Transverse colon (tissue), 4 donors: ENCODE measurements around the gene DHX58. TPM values are rescaled to one million over a fixed set of nuclear protein-coding genes. Genes with fewer than 3 reads are reported as not detected.

ENCODE experiments used
- DNase-seq: peaks from one replicate; pipeline ENCODE4 v3.0.0-alpha.2; 2019
- H3K27ac ChIP-seq, 4 donors: fragments of 200-600 bp; sonication (generic); 2 replicates each; pipeline ENCODE4 v1.5.1; 2016 to 2018; ENCODE audit warnings: inconsistent platforms in 4 of 4
- H3K27me3 ChIP-seq: fragments of 200-600 bp; sonication (generic); 2 replicates; pipeline ENCODE4 v1.5.1; 2017; ENCODE audit warnings: inconsistent platforms
- H3K36me3 ChIP-seq, 4 donors: fragments of 200-600 bp; sonication (generic); 2 replicates each; pipeline ENCODE4 v1.5.1; 2017 to 2019; ENCODE audit warnings: inconsistent platforms in 4 of 4
- H3K4me1 ChIP-seq, 4 donors: fragments of 200-600 bp; sonication (generic); 2 replicates each; pipeline ENCODE4 v1.5.1; 2017 to 2020; ENCODE audit warnings: inconsistent platforms in 4 of 4
- H3K4me3 ChIP-seq, 4 donors: fragments of 200-600 bp; sonication (generic); 1 replicate in 1 of 4; 2 replicates in 3 of 4; pipeline versions ENCODE4 v1.5.1 to v1.6.1; 2017 to 2019; ENCODE audit warnings: inconsistent platforms in 4 of 4
- H3K9me3 ChIP-seq, 2 donors: fragments of 200-600 bp; sonication (generic); 2 replicates each; pipeline ENCODE4 v1.5.1; 2017 to 2019; ENCODE audit warnings: inconsistent platforms in 2 of 2
- CTCF ChIP-seq, 5 experiments: fragments of 200-600 bp in 3 of 5; fragments of 450-650 bp in 2 of 5; sonication (generic) in 3 of 5; IDR thresholded peaks; 1 replicate in 2 of 5; 2 replicates in 3 of 5; pipeline ENCODE4 v1.5.1; 2016 to 2017; ENCODE audit warnings: antibody characterized with exemption in 5 of 5, inconsistent platforms in 3 of 5, mild to moderate bottlenecking in 2 of 5, moderate library complexity in 1 of 5
- EP300 ChIP-seq: sonication (generic); formaldehyde crosslinking; IDR thresholded peaks from one replicate; pipeline ENCODE4 v1.6.1; 2017; ENCODE audit warnings: antibody characterized with exemption, low read depth
- POLR2A ChIP-seq: fragments of 450-650 bp; IDR thresholded peaks from one replicate; pipeline ENCODE4 v1.6.1; 2016; ENCODE audit warnings: antibody characterized with exemption, mild to moderate bottlenecking, moderate library complexity
- POLR2AphosphoS5 ChIP-seq, 3 donors: sonication (generic); formaldehyde crosslinking; IDR thresholded peaks; one replicate each; pipeline ENCODE4 v1.6.1; 2016; ENCODE audit warnings: antibody characterized with exemption in 3 of 3
- WGBS, 2 donors: methylation state at CpG; one replicate each; pipeline ENCODE4 v1.1.5; 2018; ENCODE audit warnings: low coverage in 1 of 2; 5-methylcytosine and 5-hydroxymethylcytosine counted together
- in situ Hi-C, 4 donors: fragments of 200-750 bp; cut with MboI; loops; one replicate each; pipeline versions ENCODE4 v1.15.0 to v1.15.1; 2017; ENCODE audit warnings: low sequenced_read_pairs in 3 of 4, low pct_ligation_motif_present in 1 of 4, low pct_unique_long_range_greater_than_20kb in 1 of 4
- intact Hi-C: fragments of 100-400 bp; cut with DNase I; formaldehyde crosslinking; loops from one replicate; pipeline ENCODE4 v1.15.1; 2023; ENCODE audit warnings: low total_unique reads
- total RNA-seq, 4 donors: library from RNA; depleted of rRNA; stranded (reverse); fragments of >200 nt; gene quantifications; one replicate each; pipeline ENCODE4 v1.1.0, GENCODE V29; 2016

The DHX58 gene
- total RNA-seq, 4 donors from 2014 or later = 4.6 to 14.6 (median 12.8) TPM

GRCh38 chr17:42104264-42104663 lies 8.2 kb downstream of the DHX58 start:
- H3K27me3 ChIP-seq = no peaks in the 10 kb centered on the region
- H3K27ac ChIP-seq = no peak overlapping the region
- 89% methylated on average over 3 of the region's 3 CpGs; no CpG with 5 or more reads in 1 of the 2 donors for WGBS, 2 donors
- no peak overlapping the region for H3K4me3 ChIP-seq
- peaks cover 0 to 8% (median 3%) of the 10 kb centered on the region in 4 donors for H3K4me1 ChIP-seq
- no peaks in the 10 kb centered on the region for H3K9me3 ChIP-seq
- in situ Hi-C loops = loop anchor here in 2 of 4 donors (10.0 kb wide), 1 partner anchor 139 kb away; the partner anchor contains the start of gene CNP (in 2 of the 2)
- H3K36me3 ChIP-seq = peaks cover 0 to 5% (median 0%) of the 10 kb centered on the region in 4 donors
- DNase-seq = no peak
- intact Hi-C loops = no loop called here
- TF ChIP-seq CTCF (IDR thresholded peaks at IDR 0.05) (no peak), EP300 (no peak), POLR2AphosphoS5 (IDR thresholded peaks at IDR 0.05) (no peak), POLR2A (no peak)

- 88% methylated on average over 11 of the region's 11 CpGs; no CpG with 5 or more reads in 1 of the 2 donors for WGBS, 2 donors
- H3K36me3 ChIP-seq = peaks cover 0 to 5% (median 0%) of the 10 kb centered on the region in 4 donors
- no peaks in the 10 kb centered on the region for H3K9me3 ChIP-seq
- in situ Hi-C loops = loop anchor here in 2 of 4 donors (10.0 kb wide), 1 partner anchor 139 kb away; the partner anchor contains the start of gene CNP (in 2 of the 2)
- H3K27me3 ChIP-seq = peaks cover 5% of the 10 kb centered on the region
- peaks cover 0 to 9% (median 5%) of the 10 kb centered on the region in 4 donors for H3K4me1 ChIP-seq
- no peak for DNase-seq
- TF ChIP-seq POLR2A = no peak
- no peak for TF ChIP-seq POLR2AphosphoS5 (IDR thresholded peaks at IDR 0.05)
- TF ChIP-seq CTCF (IDR thresholded peaks at IDR 0.05) = no peak
- TF ChIP-seq EP300 = no peak
- H3K27ac ChIP-seq = no peak overlapping the region
- no peak overlapping the region for H3K4me3 ChIP-seq
- intact Hi-C loops = no loop called here
Measured at GRCh38 chr17:42103221-42103954, 9.1 kb downstream of the DHX58 start.

GRCh38 chr17:42101513-42102292 lies 10.8 kb downstream of the DHX58 start:
- WGBS, 2 donors = 46 to 100% methylated on average over 1 to 7 of the region's 14 CpGs
- H3K27ac ChIP-seq = no peak overlapping the region
- H3K4me1 ChIP-seq = peaks cover 0 to 11% (median 9%) of the 10 kb centered on the region in 4 donors
- in situ Hi-C loops (loop anchor here in 2 of 4 donors (10.0 kb wide), 1 partner anchor 137 kb away; the partner anchor contains the start of gene CNP (in 2 of the 2)), intact Hi-C loops (no loop called here)
- H3K36me3 ChIP-seq = peaks cover 0 to 5% (median 0%) of the 10 kb centered on the region in 4 donors
- peak; percentile 82 for DNase-seq
- H3K27me3 ChIP-seq = peaks cover 21% of the 10 kb centered on the region
- TF ChIP-seq CTCF (IDR thresholded peaks at IDR 0.05) = peak; percentile 70 to 86 (median 85)
- no peak for TF ChIP-seq POLR2A
- TF ChIP-seq EP300 = no peak
- no peak for TF ChIP-seq POLR2AphosphoS5 (IDR thresholded peaks at IDR 0.05)
- no peak overlapping the region for H3K4me3 ChIP-seq
- H3K9me3 ChIP-seq = no peaks in the 10 kb centered on the region
